Endometrium (tissue), 2 donors: ENCODE measurements around the gene FAH.

Source experiments
- FAIRE-seq: peaks from 2 replicates; lab custom pipeline; 2012; peaks lifted over from hg19 to GRCh38; lab: Jason Lieb, UNC
- donor health status: control.
- donor health status: control.

FAH gene

DNA sequence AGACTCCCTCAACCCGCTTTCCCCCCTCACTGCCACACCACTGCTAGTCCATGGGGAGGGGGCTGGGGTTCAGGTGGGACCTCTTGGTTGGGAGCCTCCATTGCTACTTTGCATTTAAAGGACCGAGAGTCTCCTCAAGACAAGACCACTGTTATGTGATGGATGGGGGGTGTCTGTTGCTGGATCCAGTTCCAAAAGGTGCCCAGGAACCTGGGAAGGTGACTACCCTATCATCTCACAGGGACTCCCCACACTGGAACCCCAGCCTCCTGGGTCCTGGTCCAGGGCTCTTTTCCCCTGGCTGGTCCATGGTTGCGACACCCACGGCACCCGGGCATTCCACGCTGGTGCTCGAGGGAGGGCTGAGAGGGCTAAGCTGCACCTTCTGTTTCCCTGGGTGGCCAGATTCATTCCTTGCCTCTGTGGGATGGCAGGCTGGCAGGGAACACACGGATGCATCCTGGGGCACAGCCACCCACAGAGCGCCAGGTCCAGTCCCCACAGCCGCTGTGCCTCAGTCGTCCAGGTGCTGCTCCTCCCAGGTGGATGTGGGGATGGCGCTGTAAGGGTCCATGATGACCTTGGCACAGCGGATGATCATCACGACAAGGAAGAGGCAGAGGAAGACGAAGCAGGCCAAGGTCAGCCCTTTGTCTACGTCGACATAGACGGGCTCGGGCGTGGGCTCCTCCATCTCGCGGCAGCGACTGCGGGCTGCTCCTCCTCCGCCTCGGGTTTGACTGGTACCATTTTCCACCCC is 48.6 kb downstream of the FAH start:
- no peak for FAIRE-seq

DNA sequence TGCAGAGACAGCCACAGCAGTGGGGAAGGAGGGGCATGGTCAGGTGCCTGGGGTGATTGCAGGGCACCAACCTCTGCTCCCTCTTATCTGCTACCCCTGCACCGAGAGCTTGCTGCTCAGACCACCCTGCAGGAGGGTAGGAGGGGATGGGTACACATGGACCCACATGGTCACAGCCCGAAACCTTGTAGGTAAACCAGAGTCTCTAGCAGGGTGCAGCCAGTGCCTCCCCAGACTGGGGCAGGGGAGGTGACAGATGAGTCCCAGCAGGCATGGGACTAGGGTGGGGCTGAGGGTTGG is 49.2 kb downstream of the FAH start:
- FAIRE-seq: no peak

DNA sequence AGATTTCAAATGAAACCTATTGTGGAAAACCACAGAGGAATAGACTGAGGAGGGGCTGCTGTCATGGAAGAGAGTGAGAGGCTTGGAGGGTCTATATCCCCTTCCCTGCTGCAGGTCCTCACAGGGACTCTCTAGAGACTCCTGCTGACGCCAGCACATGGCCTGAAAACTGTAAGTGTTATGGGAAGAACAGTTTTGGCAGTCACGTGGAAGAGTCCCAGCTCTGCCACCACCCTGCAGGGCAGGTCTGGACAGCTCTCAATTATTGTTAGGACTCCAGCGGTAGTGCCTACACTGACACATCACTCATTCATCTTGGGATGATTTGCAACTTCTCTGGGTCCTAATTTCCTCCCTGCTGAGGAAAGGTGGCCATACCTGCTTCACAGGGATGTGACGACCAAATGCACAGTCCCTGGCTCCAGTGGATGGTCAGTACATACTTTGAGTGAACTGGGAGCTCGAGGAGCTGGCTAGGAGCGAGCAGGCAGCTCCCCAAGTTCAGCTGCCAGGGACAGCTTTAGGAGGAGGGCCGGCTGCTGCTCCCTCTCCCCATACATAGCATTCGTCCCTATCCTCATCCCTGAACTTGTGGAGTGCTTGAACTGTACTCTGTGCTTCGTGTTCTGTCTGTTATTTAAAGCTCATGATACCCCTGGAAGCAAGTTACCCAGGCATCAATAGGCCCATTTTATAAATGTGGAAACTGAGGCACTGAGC is 50.0 kb downstream of the FAH start:
- FAIRE-seq: no peak

DNA sequence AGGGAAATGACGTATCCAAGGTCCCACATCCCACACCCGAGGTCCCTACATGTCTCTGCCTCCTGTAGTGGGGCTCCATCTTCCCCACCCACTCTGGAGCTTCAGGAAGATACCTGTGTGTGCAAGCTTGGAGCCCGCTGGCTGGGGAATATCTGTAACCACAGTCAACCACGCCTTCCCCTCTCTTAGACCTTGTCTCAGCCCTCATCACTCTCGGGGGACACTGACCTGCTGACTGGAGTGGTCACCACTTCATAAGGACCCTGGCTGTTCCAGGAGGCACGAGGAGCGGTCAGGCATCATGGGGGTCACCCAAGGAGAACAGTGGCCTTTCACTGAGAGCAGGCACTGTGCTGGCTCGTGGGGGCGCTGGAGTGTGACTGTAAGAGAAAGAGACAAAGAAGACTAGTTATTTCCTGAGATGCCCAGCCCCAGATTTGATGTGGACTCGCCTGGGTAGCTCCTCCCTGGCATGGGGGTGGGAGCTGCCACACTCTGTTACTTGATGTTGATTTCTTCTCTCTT is 50.6 kb downstream of the FAH start:
- no peak for FAIRE-seq

DNA sequence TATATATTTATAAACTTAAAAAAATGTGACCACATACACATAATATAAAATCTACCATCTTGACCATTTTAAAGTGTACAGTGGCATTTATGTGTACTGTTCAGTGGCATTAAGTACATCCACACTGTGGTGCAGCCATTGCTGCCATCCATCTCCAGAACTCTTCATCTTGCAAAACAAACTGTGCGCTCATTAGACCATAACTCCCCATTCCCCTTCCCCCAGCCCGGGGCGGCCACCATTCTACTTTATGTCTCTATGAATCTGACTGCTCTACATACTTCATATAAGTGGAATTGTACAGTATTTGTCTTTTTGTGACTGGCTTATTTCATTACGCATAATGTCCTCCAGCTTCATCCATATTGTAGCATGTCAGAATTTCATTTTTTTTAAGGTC is 51.4 kb downstream of the FAH start:
- no peak for FAIRE-seq

DNA sequence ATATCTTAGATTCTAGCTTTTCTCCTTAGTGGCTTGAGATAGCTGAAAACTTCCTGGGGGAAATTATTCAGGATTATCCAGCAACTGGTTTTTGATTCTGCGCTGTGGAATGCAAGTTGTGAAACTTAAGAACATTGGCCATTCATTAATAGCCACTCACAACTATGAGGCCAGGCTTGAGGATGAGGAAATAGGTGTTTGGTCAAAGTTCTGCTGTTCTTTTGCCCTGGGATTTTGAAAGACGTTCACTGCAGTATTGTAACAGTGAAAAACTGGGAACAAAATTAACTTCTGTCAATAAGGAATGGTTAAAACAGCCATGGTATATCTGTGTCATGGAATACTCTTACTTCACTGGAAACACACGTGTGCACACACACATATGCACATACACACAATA is 55.1 kb downstream of the FAH start:
- FAIRE-seq: no peak

DNA sequence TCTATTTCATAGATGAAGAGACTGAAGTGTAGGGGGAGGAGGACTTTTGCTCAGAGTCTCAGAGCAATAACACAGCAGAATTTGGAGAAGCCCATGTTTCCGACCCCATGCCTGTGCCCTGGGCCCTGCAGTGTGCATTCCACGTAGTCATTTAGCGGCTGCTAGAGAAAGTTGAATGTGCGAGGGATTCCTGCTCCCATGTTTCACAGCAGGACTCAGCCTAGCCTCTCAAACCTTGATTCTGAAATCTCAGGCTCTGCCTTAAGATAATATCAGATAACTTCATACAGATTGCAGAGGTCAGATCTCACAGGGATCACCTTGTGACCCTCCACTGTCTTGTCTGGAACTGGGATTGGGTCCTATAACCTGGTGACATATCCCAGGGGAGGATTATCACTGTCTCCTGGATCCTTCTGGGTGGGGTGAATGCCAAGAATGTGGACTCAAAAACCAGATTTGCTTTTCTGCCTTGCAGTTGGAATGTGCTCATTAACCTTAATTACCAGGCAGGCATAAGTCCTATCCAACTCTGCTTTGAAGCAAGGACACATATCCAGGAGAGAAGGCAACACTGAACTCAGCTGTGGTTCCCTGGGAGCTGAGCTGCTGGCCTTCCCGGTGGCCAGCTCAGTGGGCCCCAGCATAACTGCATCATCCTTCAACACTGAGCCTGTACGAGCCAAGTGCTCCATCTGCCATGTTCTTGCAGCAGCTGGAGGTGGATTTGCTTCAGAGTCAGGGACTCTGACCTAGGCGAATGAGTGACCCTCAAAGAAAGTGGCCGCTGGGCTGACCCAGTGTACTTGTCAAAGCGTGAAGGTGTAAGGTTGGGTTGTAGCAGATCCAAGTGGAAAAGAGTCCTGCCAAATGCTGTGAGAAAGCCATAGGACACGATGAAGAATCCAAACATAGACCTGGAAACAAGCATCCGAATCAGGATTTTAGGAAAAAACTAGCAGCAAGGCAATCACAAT is 56.2 kb downstream of the FAH start:
- FAIRE-seq: no peak

DNA sequence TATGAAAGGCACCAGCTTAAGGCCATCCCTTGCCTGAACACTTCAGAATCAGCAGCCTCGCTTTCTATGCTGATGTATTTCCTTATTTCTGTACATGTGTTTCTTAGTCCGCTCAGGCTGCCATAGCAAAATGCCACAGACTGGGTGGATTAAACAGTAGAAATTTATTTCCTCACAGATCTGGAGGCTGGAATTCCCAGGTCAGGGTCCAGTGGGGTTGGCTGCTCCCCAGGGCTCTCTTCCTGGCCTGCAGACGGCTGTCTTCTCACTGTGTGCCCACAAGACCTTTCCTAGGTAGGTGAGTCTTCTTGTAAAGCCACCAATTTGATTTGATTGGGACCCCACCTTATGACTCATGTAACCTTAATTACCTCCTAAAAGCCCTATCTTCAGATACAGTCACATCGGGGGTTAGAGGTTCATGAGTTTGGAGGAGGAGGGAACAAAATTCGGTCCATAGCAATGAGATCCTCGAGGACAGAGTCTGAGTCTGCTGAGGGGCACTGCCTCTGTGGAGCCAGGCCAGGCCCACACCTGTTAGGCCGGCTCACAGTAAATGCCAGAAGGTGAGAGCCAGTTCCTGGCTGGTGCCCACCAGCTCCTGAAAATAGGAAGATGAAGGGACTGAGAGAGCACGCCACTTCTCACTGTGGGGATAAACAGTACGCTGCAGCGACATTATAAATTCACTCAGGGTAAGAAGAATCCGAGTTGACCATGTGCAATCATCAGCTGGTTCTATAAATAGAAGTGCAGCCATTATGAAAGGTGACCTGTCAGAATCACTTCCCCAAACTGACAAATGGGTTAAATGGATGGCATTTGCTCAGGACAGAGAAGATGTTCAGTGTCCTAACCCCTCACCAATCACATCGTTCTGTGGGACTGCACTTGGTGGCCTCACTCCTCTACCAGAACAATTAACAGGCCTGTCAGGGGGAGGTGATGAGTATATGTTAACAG is 58.1 kb downstream of the FAH start:
- no peak for FAIRE-seq

DNA sequence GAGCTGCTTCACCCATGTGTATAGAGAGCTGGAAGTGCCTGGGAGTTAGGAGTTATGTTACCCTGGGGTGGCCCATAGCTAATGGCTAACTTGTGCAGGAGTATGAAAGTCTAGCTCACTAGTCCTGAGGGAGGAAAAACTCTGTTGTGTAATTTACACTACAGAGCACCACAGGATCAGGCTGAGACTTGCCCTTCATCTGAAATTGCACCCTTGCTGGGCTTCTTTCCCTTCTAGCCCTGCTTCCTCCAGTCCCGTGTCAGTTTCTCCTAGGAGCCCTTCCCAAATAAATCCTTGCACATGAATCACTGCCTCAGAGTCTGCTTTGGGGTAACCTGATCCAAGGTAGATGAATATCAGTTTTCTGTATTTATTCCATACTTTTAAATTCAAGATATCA is 59.2 kb downstream of the FAH start:
- FAIRE-seq: no peak

DNA sequence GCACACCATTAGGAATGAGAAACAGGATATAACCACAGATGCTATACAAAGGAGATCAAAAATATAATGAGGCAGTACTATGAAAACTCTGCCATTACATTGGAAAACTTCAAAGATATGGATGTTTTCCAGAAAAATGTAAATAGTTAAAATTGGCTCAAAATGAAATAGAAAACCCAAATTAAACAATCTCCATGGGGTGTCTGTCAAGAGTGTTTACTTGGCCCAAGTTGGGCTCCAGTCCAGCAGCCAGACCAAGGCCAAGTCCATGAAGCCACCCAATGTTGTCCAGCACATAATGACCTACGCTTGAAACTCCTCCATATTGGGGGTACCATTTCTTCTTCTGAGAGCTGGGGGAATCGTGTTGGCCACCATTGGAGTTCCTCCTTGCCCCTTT is 62.1 kb downstream of the FAH start:
- no peak for FAIRE-seq

DNA sequence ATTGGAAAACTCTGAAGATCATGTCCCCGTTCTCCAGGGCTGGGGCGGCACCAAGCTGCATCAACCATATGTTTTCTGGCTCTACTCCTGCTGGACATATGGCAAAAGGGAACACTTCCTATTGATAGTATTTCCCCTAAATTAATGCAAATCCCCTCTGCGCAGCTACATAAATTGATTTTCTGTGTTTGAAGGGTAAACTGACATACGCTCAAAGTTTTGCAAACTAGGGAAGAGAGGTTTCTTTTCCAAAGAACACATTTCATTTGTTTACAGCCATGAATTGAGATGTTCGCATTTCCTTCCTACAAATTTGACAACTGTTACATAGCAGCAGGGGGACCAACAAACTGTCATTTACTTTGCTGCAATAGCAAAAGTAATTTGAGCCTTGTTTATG is 63.3 kb downstream of the FAH start:
- FAIRE-seq: no peak

DNA sequence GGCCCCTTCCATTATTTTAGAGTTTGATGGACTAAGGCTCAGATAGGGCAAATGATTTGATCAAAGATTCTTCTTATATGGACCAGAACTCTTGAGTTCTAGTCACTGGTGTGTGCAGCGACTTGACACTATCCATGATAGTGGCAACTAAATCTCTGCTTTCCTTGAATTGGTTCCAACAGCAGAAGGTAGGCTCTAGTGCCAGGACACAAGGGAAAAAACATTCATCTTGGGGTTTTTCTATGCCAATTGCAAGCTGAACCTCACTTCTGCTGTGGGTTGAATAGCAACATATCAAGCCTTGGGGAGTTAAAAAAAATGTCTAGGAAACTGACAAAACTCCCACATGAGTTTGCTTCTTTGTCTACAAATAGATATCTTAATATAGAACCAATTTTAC is 64.1 kb downstream of the FAH start:
- no peak for FAIRE-seq

DNA sequence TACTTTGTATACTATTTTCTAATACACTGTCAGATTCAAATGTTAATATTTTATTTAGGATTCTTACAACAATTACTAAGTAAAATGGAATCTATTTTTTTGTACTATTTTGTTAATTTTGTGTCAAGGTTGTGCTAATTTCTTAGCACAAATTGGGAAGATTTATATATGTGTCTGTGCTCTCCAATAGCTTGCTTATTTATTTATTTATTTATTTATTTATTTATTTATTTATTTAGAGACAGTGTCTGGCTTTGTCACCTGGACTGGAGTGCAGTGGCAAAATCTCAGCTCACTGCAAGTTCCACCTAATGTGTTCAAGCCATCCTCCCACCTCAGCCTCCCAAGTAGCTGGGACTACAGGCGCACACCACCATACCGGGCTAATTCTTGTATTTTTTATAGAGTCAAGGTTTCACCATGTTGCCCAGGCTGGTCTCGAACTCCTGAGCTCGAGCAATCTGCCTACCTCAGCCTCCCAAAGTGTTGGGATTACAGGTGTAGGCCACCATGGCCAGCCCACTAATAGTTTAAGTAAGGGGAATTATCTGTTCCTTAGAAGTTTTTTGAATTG is 64.6 kb downstream of the FAH start:
- FAIRE-seq: no peak

DNA sequence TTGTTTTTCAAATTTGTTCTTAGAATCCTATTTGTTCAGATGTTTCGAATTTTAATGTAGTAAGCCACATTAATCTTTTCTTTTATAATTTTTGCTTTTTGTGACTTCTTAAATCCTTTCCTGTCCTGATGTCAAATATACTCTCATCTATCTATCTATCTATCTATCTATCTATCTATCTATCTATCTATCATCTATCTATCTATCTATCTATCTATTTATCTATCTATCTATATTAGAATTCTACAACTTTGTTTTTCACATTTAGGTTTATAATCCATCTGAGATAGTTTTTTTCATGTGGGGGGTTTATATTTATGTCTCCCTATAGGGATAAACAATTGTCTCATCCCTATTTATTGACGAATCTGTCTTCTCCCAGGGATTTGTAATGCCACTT is 67.2 kb downstream of the FAH start:
- no peak for FAIRE-seq

DNA sequence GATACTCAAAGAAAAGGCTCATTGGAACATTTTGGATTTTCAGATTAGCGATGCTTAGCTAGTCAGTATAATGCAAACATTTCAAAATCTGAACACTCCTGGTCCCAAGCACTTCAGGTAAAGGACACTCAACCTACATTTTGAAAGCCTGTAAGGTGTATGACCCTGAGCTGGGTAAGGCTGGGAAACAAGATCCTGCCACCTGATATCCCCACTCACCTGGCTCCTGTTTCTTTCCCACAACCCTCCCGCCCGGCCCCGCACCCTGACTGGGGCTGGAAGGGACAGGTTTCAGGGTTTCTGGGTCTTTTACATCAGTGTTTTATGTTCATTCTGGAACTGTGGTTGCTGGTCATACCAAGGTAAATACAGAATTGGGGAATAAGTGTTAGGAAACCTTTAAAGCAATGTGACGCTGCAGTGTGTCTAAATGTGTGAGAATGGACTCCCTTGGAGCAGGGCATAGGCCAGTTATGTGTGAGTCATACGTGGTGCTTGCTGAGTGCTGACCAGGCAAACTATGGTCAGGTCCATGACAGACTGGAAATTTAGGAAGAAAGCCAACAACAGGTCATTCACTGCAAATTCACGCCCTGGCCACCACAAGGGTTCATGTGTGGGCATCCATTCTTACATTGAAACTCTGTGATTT is 76.3 kb downstream of the FAH start:
- no peak for FAIRE-seq

DNA sequence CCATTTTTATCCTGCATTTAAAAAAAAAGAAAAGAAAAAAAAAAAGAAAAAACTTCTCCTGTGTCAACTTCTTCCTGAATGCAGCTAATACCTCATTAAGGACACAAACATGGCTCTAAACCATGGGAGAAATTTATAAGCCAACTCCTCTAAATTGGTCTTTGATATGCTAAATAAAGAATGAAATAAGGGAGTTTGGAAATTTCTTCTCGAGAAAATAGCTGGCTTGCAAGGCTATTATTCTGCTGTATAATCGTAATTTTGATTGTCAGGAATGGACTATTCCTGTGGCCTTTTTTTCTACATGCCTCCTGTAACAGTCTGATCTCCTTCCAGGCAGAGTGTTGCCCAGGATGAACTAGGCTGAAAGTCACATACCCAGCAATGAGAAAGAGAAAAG is 78.6 kb downstream of the FAH start:
- FAIRE-seq: no peak

DNA sequence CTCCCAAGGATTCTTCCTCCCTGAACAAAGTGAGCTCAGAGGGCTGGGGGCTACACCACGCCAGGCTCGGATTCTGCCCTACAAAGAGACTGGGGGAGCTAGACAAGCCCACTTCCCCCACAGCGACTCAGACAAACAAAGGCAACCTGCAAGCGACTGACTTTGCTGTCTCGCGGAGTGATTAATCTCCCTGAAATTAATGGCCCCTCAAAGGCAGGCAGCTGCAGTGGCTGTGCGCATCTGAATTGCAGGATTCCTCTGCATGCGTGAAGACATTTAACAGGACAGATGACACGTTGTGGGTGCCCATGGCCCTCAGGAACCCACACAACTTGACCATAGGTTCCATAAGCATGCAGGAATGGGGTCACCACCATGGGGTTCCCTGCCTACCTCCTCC is 80.8 kb downstream of the FAH start:
- no peak for FAIRE-seq

DNA sequence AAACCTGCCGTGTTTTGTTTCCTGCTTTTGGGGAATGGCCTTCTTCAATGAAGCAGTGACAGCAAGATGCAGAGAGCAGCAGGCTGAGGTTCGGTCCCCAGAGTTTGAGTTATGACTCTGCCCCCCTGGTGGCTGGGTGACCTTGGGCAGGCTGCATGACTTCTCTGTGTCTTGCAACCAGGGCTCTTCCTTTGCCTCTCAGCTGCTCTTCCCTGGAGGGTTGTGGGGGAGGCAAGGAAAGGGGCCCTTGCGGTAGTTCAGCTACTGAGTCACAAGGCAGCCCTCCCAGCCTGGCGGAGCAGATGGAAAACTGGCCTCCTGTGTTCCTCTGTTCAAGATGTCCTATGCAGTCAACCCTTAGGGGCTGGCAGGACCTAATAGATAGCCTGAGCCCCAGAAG is 82.1 kb downstream of the FAH start:
- no peak for FAIRE-seq
